ENCODE measurements around the gene RIPOR2. TPM values are rescaled to one million over a fixed set of nuclear protein-coding genes. Genes with fewer than 3 reads are reported as not detected.

RIPOR2 gene
- total RNA-seq, 4 donors from 2014 or later = 1.2 to 16.7 (median 5.2) TPM

GRCh38 chr6:24797596-24798216, 138.1 kb downstream of the RIPOR2 start:
- Histone ChIP-seq H3K27ac (no peak overlapping the region), H3K4me3 (no peak overlapping the region), H3K27me3 (no peaks in the 10 kb centered on the region), H3K4me1 (no peaks in the 10 kb centered on the region), H3K36me3 (no peaks in the 10 kb centered on the region), H3K9me3 (no peaks in the 10 kb centered on the region)
- no peak for DNase-seq
- intact Hi-C loops (cut with DNase I; ENCODE audit: low total_unique reads) = no loop called here
- TF ChIP-seq POLR2A (IDR thresholded peaks at IDR 0.05) (no peak), EP300 (IDR thresholded peaks at IDR 0.05; ENCODE audit: low read depth) (no peak), POLR2AphosphoS5 (IDR thresholded peaks at IDR 0.05) (no peak), CTCF (IDR thresholded peaks at IDR 0.05) (no peak)
- 86 to 88% methylated on average over 6 of the region's 6 CpGs for WGBS, 2 donors (ENCODE audit: low coverage in 1 of 2)
- in situ Hi-C loops (cut with MboI; ENCODE audit: low pct_ligation_motif_present in 1 of 4, low pct_unique_long_range_greater_than_20kb in 1 of 4, low sequenced_read_pairs in 3 of 4) = no loop called here

GRCh38 chr6:24796616-24797290, 139.0 kb downstream of the RIPOR2 start:
- TF ChIP-seq CTCF (IDR thresholded peaks at IDR 0.05) (no peak), POLR2A (IDR thresholded peaks at IDR 0.05) (no peak), POLR2AphosphoS5 (IDR thresholded peaks at IDR 0.05) (no peak), EP300 (IDR thresholded peaks at IDR 0.05; ENCODE audit: low read depth) (no peak)
- intact Hi-C loops (cut with DNase I; ENCODE audit: low total_unique reads) = no loop called here
- DNase-seq = no peak
- Histone ChIP-seq H3K4me3 (no peak overlapping the region), H3K4me1 (no peaks in the 10 kb centered on the region), H3K9me3 (no peaks in the 10 kb centered on the region), H3K27me3 (no peaks in the 10 kb centered on the region), H3K27ac (no peak overlapping the region), H3K36me3 (no peaks in the 10 kb centered on the region)
- in situ Hi-C loops (cut with MboI; ENCODE audit: low pct_ligation_motif_present in 1 of 4, low pct_unique_long_range_greater_than_20kb in 1 of 4, low sequenced_read_pairs in 3 of 4) = no loop called here
- WGBS, 2 donors (ENCODE audit: low coverage in 1 of 2) = 90 to 94% methylated on average over 6 of the region's 6 CpGs

- in situ Hi-C loops (cut with MboI; ENCODE audit: low pct_ligation_motif_present in 1 of 4, low pct_unique_long_range_greater_than_20kb in 1 of 4, low sequenced_read_pairs in 3 of 4) (no loop called here), intact Hi-C loops (cut with DNase I; ENCODE audit: low total_unique reads) (no loop called here)
- Histone ChIP-seq H3K27me3 (no peaks in the 10 kb centered on the region), H3K36me3 (no peaks in the 10 kb centered on the region), H3K4me3 (no peak overlapping the region), H3K9me3 (no peaks in the 10 kb centered on the region), H3K27ac (no peak overlapping the region), H3K4me1 (no peaks in the 10 kb centered on the region)
- 89 to 100% methylated on average over 2 of the region's 2 CpGs for WGBS, 2 donors (ENCODE audit: low coverage in 1 of 2)
- TF ChIP-seq CTCF (IDR thresholded peaks at IDR 0.05) = no peak
- TF ChIP-seq POLR2AphosphoS5 (IDR thresholded peaks at IDR 0.05) = no peak
- TF ChIP-seq POLR2A (IDR thresholded peaks at IDR 0.05) = no peak
- no peak for TF ChIP-seq EP300 (IDR thresholded peaks at IDR 0.05; ENCODE audit: low read depth)
- no peak for DNase-seq
These were observed 140.7 kb downstream of the RIPOR2 start for GRCh38 chr6:24795106-24795505.

- in situ Hi-C loops (cut with MboI; ENCODE audit: low pct_ligation_motif_present in 1 of 4, low pct_unique_long_range_greater_than_20kb in 1 of 4, low sequenced_read_pairs in 3 of 4) = no loop called here
- peaks cover 0 to 30% (median 7%) of the 10 kb centered on the region in 4 donors for H3K36me3 ChIP-seq
These were observed 147.6 kb downstream of the RIPOR2 start for GRCh38 chr6:24788031-24788665.

More at GRCh38 chr6:24788031-24788665, 147.6 kb downstream of the RIPOR2 start:
- DNase-seq = no peak
- Histone ChIP-seq H3K27ac (no peak overlapping the region), H3K4me3 (no peak overlapping the region), H3K4me1 (no peaks in the 10 kb centered on the region), H3K9me3 (no peaks in the 10 kb centered on the region), H3K27me3 (no peaks in the 10 kb centered on the region)
- intact Hi-C loops (cut with DNase I; ENCODE audit: low total_unique reads) = no loop called here
- no peak for TF ChIP-seq POLR2A (IDR thresholded peaks at IDR 0.05)
- no peak for TF ChIP-seq EP300 (IDR thresholded peaks at IDR 0.05; ENCODE audit: low read depth)
- TF ChIP-seq POLR2AphosphoS5 (IDR thresholded peaks at IDR 0.05) = no peak
- TF ChIP-seq CTCF (IDR thresholded peaks at IDR 0.05) = no peak
- 88 to 92% methylated on average over 4 of the region's 4 CpGs for WGBS, 2 donors (ENCODE audit: low coverage in 1 of 2)

Data from transverse colon (tissue), 4 donors.